SJCRH30 (cell line): ENCODE measurements around the gene UACA. TPM values are rescaled to one million over a fixed set of nuclear protein-coding genes. Genes with fewer than 3 reads are reported as not detected.

ENCODE experiments used
- DNase-seq, 2 experiments: peaks; one replicate each; pipeline ENCODE4 v3.0.0-alpha.2; 2015 to 2020
- H3K27ac ChIP-seq: fragments of 250-450 bp; sonication (Bioruptor Pico); 2 replicates; pipeline ENCODE4 v1.5.1; 2020; ENCODE audit warnings: mild to moderate bottlenecking, moderate library complexity
- H3K27me3 ChIP-seq: fragments of 250-450 bp; sonication (Bioruptor Pico); 2 replicates; pipeline ENCODE4 v1.5.1; 2020; ENCODE audit warnings: mild to moderate bottlenecking, moderate library complexity
- H3K36me3 ChIP-seq: fragments of 250-450 bp; sonication (Bioruptor Pico); 2 replicates; pipeline ENCODE4 v1.5.1; 2020; ENCODE audit warnings: mild to moderate bottlenecking, moderate library complexity
- H3K4me1 ChIP-seq: fragments of 250-450 bp; sonication (Bioruptor Pico); 2 replicates; pipeline ENCODE4 v1.5.1; 2020; ENCODE audit warnings: mild to moderate bottlenecking, moderate library complexity
- H3K4me3 ChIP-seq: fragments of 250-450 bp; sonication (Bioruptor Pico); 2 replicates; pipeline ENCODE4 v1.5.1; 2020; ENCODE audit warnings: mild to moderate bottlenecking, moderate library complexity
- H3K9me3 ChIP-seq: fragments of 250-450 bp; sonication (Bioruptor Pico); replicated peaks from 2 replicates; pipeline ENCODE4 v1.5.1; 2020; ENCODE audit warnings: mild to moderate bottlenecking, moderate library complexity
- total RNA-seq: library from RNA; depleted of rRNA; stranded (reverse); fragments of >200 nt; shearing (Covaris generic); gene quantifications from 2 replicates; pipeline ENCODE4 v1.2.3, GENCODE V29; 2014

Gene UACA
- total RNA-seq, 1 experiment from 2014 or later: 47.1 TPM

- Histone ChIP-seq H3K27me3 (no peaks in the 10 kb centered on the region), H3K36me3 (no peaks in the 10 kb centered on the region), H3K9me3 (no peaks in the 10 kb centered on the region), H3K4me1 (peaks cover 38% of the 10 kb centered on the region), H3K4me3 (no peak overlapping the region), H3K27ac (no peak overlapping the region)
- peak; percentile 37 to 56 for DNase-seq
Measured at GRCh38 chr15:70792171-70792573, 28.8 kb upstream of the UACA start.

DNA sequence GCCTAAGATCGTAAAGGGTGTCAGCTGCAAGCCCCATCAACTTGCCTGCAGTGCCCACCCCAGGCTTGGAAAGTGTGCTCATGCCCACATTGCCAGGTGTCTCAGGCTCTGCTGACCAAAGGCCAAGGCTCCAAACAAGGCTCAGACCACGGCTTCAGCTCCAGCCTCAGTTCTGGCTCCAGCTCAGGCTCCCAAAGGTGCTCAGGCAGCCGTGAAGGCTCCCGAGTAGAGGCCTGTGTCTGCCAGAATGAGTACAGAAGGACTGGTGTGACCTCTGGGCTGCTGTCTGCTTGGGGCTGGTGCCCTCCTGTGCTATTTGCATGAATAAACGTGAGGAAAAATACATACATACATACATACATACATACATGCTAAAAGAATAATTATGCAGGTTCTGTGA is 27.9 kb upstream of the UACA start:
- Histone ChIP-seq H3K36me3 (no peaks in the 10 kb centered on the region), H3K27ac (no peak overlapping the region), H3K4me3 (no peak overlapping the region), H3K4me1 (peaks cover 38% of the 10 kb centered on the region), H3K9me3 (no peaks in the 10 kb centered on the region), H3K27me3 (no peaks in the 10 kb centered on the region)
- DNase-seq: no peak

DNA sequence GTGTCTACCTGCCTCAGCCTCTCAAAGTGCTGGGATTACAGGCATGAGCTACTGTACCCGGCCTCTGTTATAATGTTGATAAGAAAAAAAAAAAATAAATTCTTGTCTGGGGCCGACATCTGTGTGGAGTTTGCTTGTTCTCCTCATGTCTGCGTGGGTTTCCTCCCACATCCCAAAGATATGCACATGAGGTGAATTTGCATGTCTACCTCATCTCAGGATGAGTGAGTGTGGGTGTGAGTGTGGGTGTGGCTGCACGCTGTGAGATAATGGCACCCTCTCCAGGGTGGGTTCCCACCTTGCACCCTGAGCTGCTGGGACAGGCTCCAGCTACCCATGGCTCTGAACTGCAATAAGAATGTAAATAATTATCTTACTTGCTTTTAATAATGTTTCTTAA is 25.9 kb upstream of the UACA start:
- DNase-seq: no peak
- H3K9me3 ChIP-seq: no peaks in the 10 kb centered on the region
- peaks cover 27% of the 10 kb centered on the region for H3K4me1 ChIP-seq
- no peak overlapping the region for H3K4me3 ChIP-seq
- H3K27me3 ChIP-seq: no peaks in the 10 kb centered on the region
- no peaks in the 10 kb centered on the region for H3K36me3 ChIP-seq
- no peak overlapping the region for H3K27ac ChIP-seq

DNA sequence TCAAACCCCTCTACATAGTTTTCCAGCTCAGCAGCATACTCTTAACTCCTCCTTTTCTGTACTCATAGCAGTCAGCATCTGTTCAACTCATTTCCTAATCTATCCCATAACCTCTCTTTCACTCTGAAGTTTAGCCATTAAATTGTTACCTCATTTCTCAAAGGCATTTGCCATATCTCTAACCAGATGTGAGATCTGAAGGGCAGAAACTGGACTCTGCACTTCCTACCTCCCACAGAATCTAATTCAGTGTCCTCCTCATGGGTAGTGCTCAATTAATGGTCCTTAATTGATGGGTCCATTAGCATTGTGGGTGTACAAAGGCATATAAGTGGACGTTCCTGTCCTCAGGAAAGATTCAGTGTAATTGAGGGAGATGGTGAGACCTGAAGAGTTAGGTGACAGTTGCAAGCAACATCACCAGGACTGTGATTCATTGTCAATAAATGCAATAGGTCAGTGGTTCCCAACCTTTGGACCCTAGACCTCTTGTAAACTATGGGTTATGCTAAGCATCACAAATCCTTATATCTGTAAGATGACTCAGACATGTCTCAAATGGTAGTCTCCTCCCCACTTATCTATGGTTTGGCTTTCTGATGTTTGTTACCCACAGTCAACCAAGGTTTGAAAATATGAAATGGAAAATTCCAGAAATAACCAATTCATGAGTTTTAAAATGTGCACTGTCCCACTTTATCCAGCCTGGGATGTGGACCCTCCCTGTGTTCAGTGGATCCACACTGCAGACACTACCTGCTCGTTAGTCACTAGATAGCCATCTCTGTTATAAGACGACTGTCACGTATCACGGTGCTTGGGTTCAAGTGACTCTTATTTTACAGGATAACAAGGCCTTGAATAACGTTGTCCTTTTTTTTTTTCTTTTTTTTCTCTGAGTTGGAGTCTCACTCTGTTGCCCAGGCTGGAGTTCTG is 25.0 kb upstream of the UACA start:
- Histone ChIP-seq H3K4me3 (no peak overlapping the region), H3K9me3 (no peaks in the 10 kb centered on the region), H3K36me3 (no peaks in the 10 kb centered on the region), H3K27me3 (no peaks in the 10 kb centered on the region), H3K4me1 (peaks cover 21% of the 10 kb centered on the region), H3K27ac (no peak overlapping the region)
- no peak for DNase-seq

- Histone ChIP-seq H3K4me1 (peaks cover 10% of the 10 kb centered on the region), H3K36me3 (no peaks in the 10 kb centered on the region), H3K9me3 (no peaks in the 10 kb centered on the region), H3K27ac (no peak overlapping the region), H3K27me3 (no peaks in the 10 kb centered on the region), H3K4me3 (no peak overlapping the region)
- DNase-seq: no peak
Measured at GRCh38 chr15:70786996-70787395, 23.6 kb upstream of the UACA start.

DNA sequence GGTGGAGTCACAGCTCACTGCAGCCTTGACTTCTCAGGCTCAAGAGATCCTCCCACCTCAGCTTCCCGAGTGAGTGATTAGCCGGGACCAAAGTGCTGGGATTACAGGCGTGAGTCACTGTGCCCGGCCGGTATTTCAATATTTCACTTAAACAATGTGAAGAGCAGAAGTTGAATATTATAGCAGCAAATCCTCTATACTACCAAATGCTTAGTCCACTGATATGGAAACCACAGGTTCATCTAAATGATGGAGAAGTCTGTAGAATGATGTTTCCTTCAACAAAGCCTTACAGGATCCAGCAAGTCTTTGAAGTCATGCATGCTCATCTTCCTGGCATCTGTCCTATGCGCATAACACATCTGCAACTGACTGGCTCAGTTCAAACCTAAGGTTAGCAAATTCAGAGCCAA is 20.3 kb upstream of the UACA start:
- H3K27me3 ChIP-seq: no peaks in the 10 kb centered on the region
- H3K27ac ChIP-seq: no peak overlapping the region
- no peaks in the 10 kb centered on the region for H3K9me3 ChIP-seq
- peak in 1 of 2 experiments; percentile 55 for DNase-seq
- no peak overlapping the region for H3K4me3 ChIP-seq
- H3K4me1 ChIP-seq: peaks cover 11% of the 10 kb centered on the region
- H3K36me3 ChIP-seq: no peaks in the 10 kb centered on the region

- DNase-seq: no peak
- H3K4me1 ChIP-seq: peaks cover 11% of the 10 kb centered on the region
- H3K27ac ChIP-seq: no peak overlapping the region
- H3K9me3 ChIP-seq: no peaks in the 10 kb centered on the region
- no peak overlapping the region for H3K4me3 ChIP-seq
- no peaks in the 10 kb centered on the region for H3K27me3 ChIP-seq
- H3K36me3 ChIP-seq: no peaks in the 10 kb centered on the region
Measured at GRCh38 chr15:70783041-70783440, 19.7 kb upstream of the UACA start.

DNA sequence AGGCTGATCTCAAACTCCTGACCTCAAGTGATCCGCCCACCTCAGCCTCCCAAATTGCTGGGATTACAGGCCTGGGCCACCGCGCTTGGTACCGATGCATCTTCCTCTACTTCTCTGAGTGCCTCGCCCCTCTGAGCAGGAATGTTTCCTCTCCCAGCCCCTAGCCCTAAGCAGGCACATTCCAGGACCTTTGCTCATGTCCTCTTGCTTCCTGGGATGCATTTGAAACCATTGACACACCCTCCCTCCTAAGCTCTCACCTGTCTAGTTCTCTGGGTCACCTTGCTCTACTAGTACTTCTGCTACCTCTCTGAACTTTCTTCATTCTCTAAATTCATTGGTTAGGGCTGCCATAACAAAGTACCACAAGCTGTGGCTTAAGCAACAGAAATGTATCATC is 17.9 kb upstream of the UACA start:
- no peak overlapping the region for H3K27ac ChIP-seq
- H3K4me3 ChIP-seq: no peak overlapping the region
- DNase-seq: no peak

DNA sequence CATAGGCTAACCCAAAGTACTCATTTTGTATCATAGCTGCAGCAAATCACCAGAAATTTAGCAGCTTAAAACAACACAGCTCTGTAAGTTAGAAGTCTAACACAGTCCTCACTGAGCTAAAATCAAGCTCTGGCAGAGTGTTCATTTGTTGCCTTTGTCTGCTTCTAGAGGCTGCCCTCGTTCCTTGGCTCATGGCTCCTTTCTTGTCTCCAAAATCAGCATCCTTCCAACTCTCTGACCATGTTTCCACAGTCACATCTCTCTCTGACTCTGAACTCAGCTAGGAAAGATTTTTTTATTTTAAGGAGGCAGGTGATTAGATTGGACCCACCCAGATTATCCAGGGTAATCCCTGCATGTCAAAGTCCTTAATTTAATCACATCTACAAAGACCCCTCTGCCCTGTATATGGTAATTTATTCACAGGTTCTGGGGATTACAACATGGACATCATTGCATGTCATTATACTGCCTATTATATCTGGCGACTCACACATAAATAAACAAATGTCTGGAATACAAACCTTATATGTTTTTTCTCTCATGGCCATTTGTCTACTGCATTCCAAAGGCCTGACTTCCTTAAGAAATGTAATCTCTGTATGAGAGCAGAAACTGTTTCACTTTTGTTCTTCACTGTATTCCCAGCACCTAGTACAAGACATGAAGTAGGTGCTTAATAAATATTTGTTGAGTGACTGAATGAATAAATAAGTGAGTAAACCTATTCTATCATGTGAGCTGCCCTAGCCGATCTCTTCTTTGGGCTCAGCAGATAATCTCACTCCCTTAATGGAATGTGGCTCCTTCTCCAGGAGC is 15.1 kb upstream of the UACA start:
- DNase-seq: no peak
- peaks cover 8% of the 10 kb centered on the region for H3K4me1 ChIP-seq
- H3K27ac ChIP-seq: no peak overlapping the region
- H3K9me3 ChIP-seq: no peaks in the 10 kb centered on the region
- no peaks in the 10 kb centered on the region for H3K36me3 ChIP-seq
- H3K27me3 ChIP-seq: no peaks in the 10 kb centered on the region
- H3K4me3 ChIP-seq: no peak overlapping the region

More for the DNA sequence above, 17.9 kb upstream of the UACA start:
- no peaks in the 10 kb centered on the region for H3K36me3 ChIP-seq
- H3K9me3 ChIP-seq: no peaks in the 10 kb centered on the region
- H3K4me1 ChIP-seq: peaks cover 11% of the 10 kb centered on the region
- H3K27me3 ChIP-seq: no peaks in the 10 kb centered on the region

DNA sequence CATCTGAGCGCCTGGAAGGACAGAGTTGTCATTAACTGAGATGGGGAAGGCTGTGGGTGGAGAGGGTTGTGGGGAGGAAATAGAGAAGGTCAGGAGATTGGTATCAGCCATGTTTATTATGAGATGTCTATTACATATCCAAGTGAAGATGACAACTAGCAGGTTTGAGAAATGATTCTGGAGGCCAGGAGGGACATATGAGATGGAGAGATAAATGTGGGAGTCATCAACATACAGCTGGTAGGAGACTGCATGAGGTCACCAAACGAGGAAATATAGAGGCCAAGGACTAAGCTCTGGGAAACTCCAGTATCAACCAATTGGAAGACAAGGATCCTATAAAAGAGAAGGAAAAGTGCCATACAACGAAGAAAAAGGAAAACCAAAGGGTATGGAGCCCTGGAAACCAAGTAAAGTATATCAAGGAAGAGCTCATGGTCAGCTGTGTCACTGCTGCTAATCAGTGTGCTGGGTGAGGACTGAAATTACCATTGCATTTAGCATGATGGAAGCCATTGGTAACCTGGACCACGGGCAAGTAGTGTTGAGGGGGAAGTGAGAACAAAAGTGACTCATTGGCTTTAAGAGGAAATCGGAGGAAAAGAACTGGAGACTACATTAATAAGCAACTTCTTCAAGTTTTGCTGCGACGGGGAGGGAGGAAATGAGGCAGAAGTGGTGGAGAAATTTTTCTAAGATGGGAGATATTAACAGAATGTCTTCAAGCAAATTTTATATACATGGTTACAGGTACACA is 14.0 kb upstream of the UACA start:
- H3K36me3 ChIP-seq: no peaks in the 10 kb centered on the region
- H3K27me3 ChIP-seq: no peaks in the 10 kb centered on the region
- H3K27ac ChIP-seq: no peak overlapping the region
- H3K9me3 ChIP-seq: no peaks in the 10 kb centered on the region
- no peak overlapping the region for H3K4me3 ChIP-seq
- peaks cover 8% of the 10 kb centered on the region for H3K4me1 ChIP-seq
- DNase-seq: no peak

DNA sequence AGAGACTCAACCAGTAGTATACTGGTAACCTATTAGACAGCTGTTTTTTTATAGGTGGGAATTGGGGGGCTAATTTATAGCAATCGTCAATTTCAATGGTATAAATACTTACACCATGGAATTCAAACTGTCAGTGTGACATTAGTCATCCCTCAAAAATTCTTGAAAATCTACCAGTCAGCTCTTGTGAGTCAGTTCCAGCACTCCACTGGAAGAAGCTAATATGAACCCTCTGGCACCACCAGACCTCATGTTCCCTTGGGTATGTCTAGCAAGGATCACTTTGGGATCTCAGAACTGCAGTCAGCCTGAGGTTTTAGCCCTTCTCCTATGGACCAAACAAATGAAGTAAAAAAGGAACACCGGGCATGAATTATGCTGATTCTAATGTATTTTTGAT is 11.8 kb upstream of the UACA start:
- H3K27ac ChIP-seq: no peak overlapping the region
- H3K9me3 ChIP-seq: no peaks in the 10 kb centered on the region
- H3K4me1 ChIP-seq: peaks cover 8% of the 10 kb centered on the region
- no peaks in the 10 kb centered on the region for H3K36me3 ChIP-seq
- no peaks in the 10 kb centered on the region for H3K27me3 ChIP-seq
- DNase-seq: no peak
- H3K4me3 ChIP-seq: no peak overlapping the region

DNA sequence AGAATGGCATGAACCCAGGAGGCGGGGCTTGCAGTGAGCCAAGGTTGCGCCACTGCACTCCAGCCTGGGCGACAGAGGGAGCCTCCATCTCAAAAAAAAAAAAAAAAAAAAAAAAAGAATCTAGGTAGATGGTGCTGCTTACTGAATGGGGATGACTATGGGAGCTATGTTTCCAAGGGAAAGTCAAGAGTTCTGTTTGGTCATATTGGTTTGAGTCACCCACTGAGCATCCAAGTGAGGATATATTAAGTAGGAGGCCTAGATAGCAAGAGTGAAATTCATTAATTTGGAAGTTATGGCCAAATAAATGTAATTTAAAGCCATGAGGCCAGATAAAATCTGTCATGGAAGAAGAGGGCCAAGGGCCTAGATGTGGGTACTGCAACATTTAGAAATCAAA is 9.0 kb upstream of the UACA start:
- Histone ChIP-seq H3K27ac (no peak overlapping the region), H3K9me3 (no peaks in the 10 kb centered on the region), H3K4me1 (no peaks in the 10 kb centered on the region), H3K27me3 (no peaks in the 10 kb centered on the region), H3K36me3 (no peaks in the 10 kb centered on the region), H3K4me3 (no peak overlapping the region)
- no peak for DNase-seq

- Histone ChIP-seq H3K36me3 (no peaks in the 10 kb centered on the region), H3K27ac (no peak overlapping the region), H3K9me3 (no peaks in the 10 kb centered on the region), H3K4me1 (peaks cover 3% of the 10 kb centered on the region), H3K4me3 (no peak overlapping the region), H3K27me3 (no peaks in the 10 kb centered on the region)
- DNase-seq: no peak
Measured at GRCh38 chr15:70770863-70771262, 7.5 kb upstream of the UACA start.

GRCh38 chr15:70768257-70768883 is 5.0 kb upstream of the UACA start:
- no peak for DNase-seq
- Histone ChIP-seq H3K4me1 (peaks cover 14% of the 10 kb centered on the region), H3K4me3 (no peak overlapping the region), H3K27ac (no peak overlapping the region), H3K9me3 (no peaks in the 10 kb centered on the region), H3K27me3 (no peaks in the 10 kb centered on the region), H3K36me3 (no peaks in the 10 kb centered on the region)
